HCT116 (cell line): ENCODE results near the gene TNFAIP8L3. TPM values are rescaled to one million over a fixed set of nuclear protein-coding genes. Genes with fewer than 3 reads are reported as not detected.
A peak's percentile ranks its signal among the peaks of the same experiment; 100 is the strongest.

Source experiments
- ATAC-seq: fragments of 200-7000 bp; cut with Tn5 transposase; 2 replicates; pipeline ENCODE4 v1.9.1; 2020; ENCODE audit warnings: mild to moderate bottlenecking, moderate library complexity
- Bru-seq: library from RNA; stranded (reverse); fragments of 400-500 nt; gene quantifications from one replicate; lab custom pipeline; 2021; lab: Mats Ljungman, UMichigan
- BruChase-seq, 2 experiments: library from RNA; stranded (reverse); fragments of 400-500 nt; gene quantifications; one replicate each; lab custom pipeline; 2021; lab: Mats Ljungman, UMichigan
- BruUV-seq: library from RNA; stranded (reverse); fragments of 400-500 nt; replicated peaks from 2 replicates; lab custom pipeline; 2021; lab: Mats Ljungman, UMichigan
- CTCF ChIA-PET: fragments of 300-600 bp; sonication (Branson Sonifier 250); formaldehyde crosslinking; loops from one replicate; lab custom pipeline; 2021; ENCODE audit warnings: antibody characterized with exemption; lab: Charles Lee
- POLR2A ChIA-PET: fragments of 300-600, 350-600 bp; sonication (Branson Sonifier 250); formaldehyde crosslinking; loops from one replicate; lab custom pipeline; 2021; ENCODE audit warnings: antibody characterized with exemption; lab: Charles Lee
- RAD21 ChIA-PET, 2 experiments: fragments of 300-600 bp; sonication (Branson Sonifier 250); formaldehyde crosslinking; loops; one replicate each; lab custom pipeline; 2023; ENCODE audit warnings: low total read pairs in 2 of 2; ENCODE audit not compliant: uncharacterized antibody in 2 of 2, unreplicated experiment in 2 of 2, low non-redundant PET in 1 of 2; lab: Charles Lee
- DNase-seq: peaks from one replicate; pipeline ENCODE4 v3.0.0-alpha.2; 2010; ENCODE audit warnings: low read depth, low spot score
- H2AFZ ChIP-seq: fragments of 200-600 bp; shearing (Covaris generic), sonication (generic); 2 replicates; pipeline ENCODE4 v1.6.1; 2017; ENCODE audit warnings: low read depth, mixed run types, mixed read lengths, antibody characterized with exemption, low read length; ENCODE audit not compliant: poor library complexity, severe bottlenecking
- H3K27ac ChIP-seq: 2 replicates; pipeline ENCODE4 v1.5.1; 2012; ENCODE audit warnings: low read depth, low read length
- H3K27me3 ChIP-seq: fragments of 200-600 bp; sonication (generic); 2 replicates; pipeline ENCODE4 v1.6.1; 2016; ENCODE audit warnings: mixed run types, low read length, mixed read lengths; ENCODE audit not compliant: insufficient read depth
- H3K36me3 ChIP-seq, 2 experiments: fragments of 200-500 bp in 1 of 2; fragments of 200-600 bp in 1 of 2; sonication (Bioruptor generic) in 1 of 2; sonication (generic) in 1 of 2; 2 replicates each; pipeline versions ENCODE4 v1.5.1 to v1.6.1; 2014 to 2016; ENCODE audit warnings: low read length in 2 of 2, inconsistent platforms in 1 of 2, mixed read lengths in 1 of 2, mixed run types in 1 of 2; ENCODE audit not compliant: insufficient read depth in 2 of 2, control insufficient read depth in 1 of 2
- H3K4me1 ChIP-seq, 2 experiments: fragments of 200-600 bp in 1 of 2; sonication (generic) in 1 of 2; 2 replicates each; pipeline versions ENCODE4 v1.5.1 to v1.6.1; 2012 to 2017; ENCODE audit warnings: low read length in 2 of 2, inconsistent platforms in 1 of 2, mild to moderate bottlenecking in 1 of 2, mixed read lengths in 1 of 2, mixed run types in 1 of 2, moderate library complexity in 1 of 2; ENCODE audit not compliant: insufficient read depth in 2 of 2, control insufficient read depth in 1 of 2
- H3K4me2 ChIP-seq: fragments of 200-600 bp; sonication (generic); 2 replicates; pipeline ENCODE4 v1.6.1; 2017; ENCODE audit warnings: mixed run types, low read length, mixed read lengths
- H3K4me3 ChIP-seq, 2 experiments: fragments of 200-600 bp in 1 of 2; sonication (generic) in 1 of 2; replicated peaks in 1 of 2; 2 replicates each; pipeline ENCODE4 v1.5.1; 2011 to 2016; ENCODE audit warnings: low read length in 2 of 2, control low read depth in 1 of 2, low read depth in 1 of 2, mild to moderate bottlenecking in 1 of 2, mixed read lengths in 1 of 2, mixed run types in 1 of 2
- H3K79me2 ChIP-seq: fragments of 200-600 bp; sonication (generic); 2 replicates; pipeline ENCODE4 v1.6.1; 2017; ENCODE audit warnings: mild to moderate bottlenecking, mixed run types, low read length, moderate library complexity, mixed read lengths; ENCODE audit not compliant: insufficient read depth
- H3K9ac ChIP-seq: fragments of 200-600 bp; sonication (generic); 2 replicates; pipeline ENCODE4 v1.6.1; 2016; ENCODE audit warnings: low read length, mixed read lengths
- H3K9me2 ChIP-seq: fragments of 200-600 bp; sonication (generic), shearing (Covaris generic); 2 replicates; pipeline ENCODE4 v1.6.1; 2017; ENCODE audit warnings: mixed run types, mild to moderate bottlenecking, moderate library complexity; ENCODE audit not compliant: insufficient read depth
- H3K9me3 ChIP-seq, 2 experiments: fragments of 200-500 bp in 1 of 2; fragments of 200-600 bp in 1 of 2; sonication (Bioruptor generic) in 1 of 2; sonication (generic) in 1 of 2; 2 replicates each; pipeline ENCODE4 v1.6.1; 2014 to 2017; ENCODE audit warnings: low read length in 2 of 2, mixed read lengths in 2 of 2, inconsistent platforms in 1 of 2, low read depth in 1 of 2, mild to moderate bottlenecking in 1 of 2, mixed run types in 1 of 2, moderate library complexity in 1 of 2; ENCODE audit not compliant: control insufficient read depth in 1 of 2, insufficient read depth in 1 of 2
- H4K20me1 ChIP-seq: fragments of 200-600 bp; sonication (generic), shearing (Covaris generic); 2 replicates; pipeline ENCODE4 v1.6.1; 2017; ENCODE audit warnings: mixed run types, mild to moderate bottlenecking, moderate library complexity; ENCODE audit not compliant: insufficient read depth
- CBX3 ChIP-seq: IDR thresholded peaks from 2 replicates; pipeline ENCODE4 v1.6.1; 2012; ENCODE audit warnings: low read depth
- ELF1 ChIP-seq: IDR thresholded peaks from 2 replicates; pipeline ENCODE4 v1.6.1; 2012; ENCODE audit warnings: low read depth, borderline replicate concordance
- POLR2A ChIP-seq: IDR thresholded peaks from 2 replicates; pipeline ENCODE4 v1.7.0; 2011; ENCODE audit warnings: borderline replicate concordance; ENCODE audit not compliant: insufficient read depth, insufficient read length; ENCODE audit errors: extremely low read depth
- POLR2AphosphoS5 ChIP-seq: IDR thresholded peaks from 2 replicates; pipeline ENCODE4 v1.6.1; 2011; ENCODE audit warnings: mild to moderate bottlenecking, low read depth, low read length, moderate library complexity
- RAD21 ChIP-seq: IDR thresholded peaks from 2 replicates; pipeline ENCODE4 v1.6.1; 2012; ENCODE audit warnings: low read depth, mild to moderate bottlenecking
- SP1 ChIP-seq: IDR thresholded peaks from 2 replicates; pipeline ENCODE4 v1.6.1; 2012; ENCODE audit warnings: low read depth
- YY1 ChIP-seq: IDR thresholded peaks from 2 replicates; pipeline ENCODE4 v1.6.1; 2011; ENCODE audit warnings: low read length, low read depth, moderate library complexity, mild to moderate bottlenecking; ENCODE audit not compliant: insufficient replicate concordance; ENCODE audit errors: extremely low read depth
- ZNF274 ChIP-seq: fragments of 200-500 bp; sonication (Bioruptor generic); IDR thresholded peaks from 2 replicates; pipeline ENCODE4 v1.6.1; 2014; ENCODE audit warnings: mild to moderate bottlenecking, low read depth, low read length, inconsistent platforms
- intact Hi-C: fragments of 100-400 bp; cut with micrococcal nuclease; formaldehyde crosslinking; loops from 2 replicates; pipeline ENCODE4 v1.10.0; 2022
- long read RNA-seq: library from polyadenylated mRNA; unstranded; transcript quantifications from one replicate; pipeline ENCODE4 v2.0.0, GENCODE V29; 2021; ENCODE audit not compliant: unreplicated experiment
- polyA plus RNA-seq: library from polyadenylated mRNA; unstranded; fragments of >200 nt; gene quantifications from 2 replicates; pipeline ENCODE4 v1.2.1, GENCODE V29; 2012; ENCODE audit warnings: missing spikeins
- total RNA-seq: library from RNA; stranded (reverse); gene quantifications from one replicate; pipeline ENCODE4 v1.2.1, GENCODE V29; 2021; ENCODE audit not compliant: unreplicated experiment
- TF ChIP-seq, protein P1 (sequence below): IDR thresholded peaks from 2 replicates; pipeline ENCODE4 v1.6.1; 2012
- TF ChIP-seq, protein P2 (sequence below): IDR thresholded peaks from 2 replicates; pipeline ENCODE4 v1.6.1; 2011; ENCODE audit warnings: mild to moderate bottlenecking, low read length, moderate library complexity; ENCODE audit not compliant: insufficient replicate concordance; ENCODE audit errors: extremely low read depth
- TF ChIP-seq, protein P3 (sequence below), 3 experiments: fragments of 200-600 bp in 1 of 3; sonication (generic) in 1 of 3; IDR thresholded peaks in 2 of 3; conservative IDR thresholded peaks in 1 of 3; 2 replicates each; pipeline ENCODE4 v1.5.1; 2012 to 2017; ENCODE audit warnings: low read depth in 2 of 3, low read length in 2 of 3, antibody characterized with exemption in 1 of 3, borderline replicate concordance in 1 of 3, control low read depth in 1 of 3, mild to moderate bottlenecking in 1 of 3, mixed read lengths in 1 of 3, mixed run types in 1 of 3, moderate library complexity in 1 of 3; ENCODE audit not compliant: insufficient read depth in 1 of 3
- TF ChIP-seq, protein P4 (sequence below): IDR thresholded peaks from 2 replicates; pipeline ENCODE4 v1.6.1; 2012; ENCODE audit warnings: low read depth

The TNFAIP8L3 gene
- total RNA-seq (0.47 TPM), Bru-seq, nascent RNA (percentile 12 among the genes with signal in this experiment), BruChase-seq, experiment 1, labeled RNA remaining after a 6-hour chase (percentile 8 among the genes with signal in this experiment), BruChase-seq, experiment 2, labeled RNA remaining after a 2-hour chase (percentile 11 among the genes with signal in this experiment)
- 0.06 and 0.30 TPM in 2 replicates for polyA plus RNA-seq
- long read RNA-seq, partial matches to known transcripts: 0 of 3 reads
- long read RNA-seq, other reads (novel, unspliced or antisense): 1 of 3 reads

DNA sequence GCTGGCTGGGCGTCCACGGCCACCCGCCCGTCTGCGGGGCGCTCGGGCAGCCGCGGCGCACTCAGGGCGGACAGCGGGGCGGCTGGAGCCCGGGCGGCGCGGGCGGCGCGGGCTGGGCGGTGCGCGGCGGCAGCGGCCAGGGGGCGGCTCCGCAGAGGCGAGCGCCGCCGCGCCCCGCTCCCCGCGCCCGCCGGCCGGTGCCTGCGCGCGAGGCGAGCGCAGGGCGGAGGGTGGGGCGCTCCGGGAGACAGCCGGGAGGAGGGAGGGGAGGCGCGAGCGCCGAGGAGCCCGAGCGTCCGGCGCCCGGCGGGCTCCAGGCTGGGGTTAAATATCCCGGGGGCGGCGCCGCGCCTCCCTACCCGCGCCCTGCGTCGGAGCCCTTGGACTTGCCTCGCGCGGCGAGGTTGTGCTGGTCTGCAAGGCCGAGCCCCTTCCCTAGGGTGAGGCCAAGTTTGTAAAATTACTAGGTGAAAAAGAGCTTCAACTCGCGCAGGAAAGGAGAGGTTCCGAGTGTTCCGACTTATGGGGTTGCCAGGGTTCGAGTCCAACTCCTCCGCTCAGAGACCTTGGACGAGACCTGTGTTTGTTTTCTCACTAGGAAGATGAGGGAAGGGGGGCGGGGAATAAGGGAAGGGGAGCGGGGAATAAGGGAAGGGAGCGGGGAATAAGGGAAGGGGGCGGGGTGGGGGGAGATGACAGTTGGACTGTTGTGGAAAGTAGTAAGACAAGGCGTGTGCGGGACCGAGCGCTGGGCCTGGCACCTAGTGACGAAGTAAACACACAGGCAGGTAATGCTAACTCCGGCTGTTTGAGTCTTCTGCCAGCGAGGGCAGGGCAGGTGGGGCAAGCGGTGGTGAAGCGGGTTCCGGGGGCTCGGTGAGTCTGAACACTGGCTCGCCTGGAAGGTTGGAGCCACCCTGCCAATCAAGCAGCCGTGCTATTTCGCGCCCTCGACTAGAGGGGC lies at the start of gene TNFAIP8L3:
Gene TNFAIP8L3, minus strand, starts transcription at position 301 of the 964 bp plus-strand sequence. CDS start 311 bp downstream, outside the sequence.
- Histone ChIP-seq H3K36me3 (no peaks in the 10 kb centered on the region), H3K9ac (no peak within 1 kb of the TSS), H3K4me3 (peak within 1 kb of the TSS; percentile 31 to 44), H3K9me2 (no peaks in the 10 kb centered on the region), H3K4me2 (peak within 1 kb of the TSS; percentile 69), H4K20me1 (no peaks in the 10 kb centered on the region), H3K4me1 (peaks cover 8 to 21% of the 10 kb centered on the region in 2 experiments), H3K27me3 (no peaks in the 10 kb centered on the region), H3K27ac (no peak within 1 kb of the TSS), H3K9me3 (no peaks in the 10 kb centered on the region), H2AFZ (no peak within 1 kb of the TSS), H3K79me2 (no peaks in the 10 kb centered on the region)
- ChIA-PET POLR2A (no interaction called here), RAD21 (no interaction called here), CTCF (no interaction called here)
- no TSS peak for BruUV-seq
- intact Hi-C loops: no loop called here
- peak; percentile 81 for ATAC-seq
- no peak for TF ChIP-seq CBX3
- no peak for TF ChIP-seq POLR2A
- TF ChIP-seq RAD21: no peak
- TF ChIP-seq, protein P1, sequence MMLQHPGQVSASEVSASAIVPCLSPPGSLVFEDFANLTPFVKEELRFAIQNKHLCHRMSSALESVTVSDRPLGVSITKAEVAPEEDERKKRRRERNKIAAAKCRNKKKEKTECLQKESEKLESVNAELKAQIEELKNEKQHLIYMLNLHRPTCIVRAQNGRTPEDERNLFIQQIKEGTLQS: no peak
- TF ChIP-seq ELF1: no peak
- TF ChIP-seq SP1: no peak
- TF ChIP-seq, protein P2, sequence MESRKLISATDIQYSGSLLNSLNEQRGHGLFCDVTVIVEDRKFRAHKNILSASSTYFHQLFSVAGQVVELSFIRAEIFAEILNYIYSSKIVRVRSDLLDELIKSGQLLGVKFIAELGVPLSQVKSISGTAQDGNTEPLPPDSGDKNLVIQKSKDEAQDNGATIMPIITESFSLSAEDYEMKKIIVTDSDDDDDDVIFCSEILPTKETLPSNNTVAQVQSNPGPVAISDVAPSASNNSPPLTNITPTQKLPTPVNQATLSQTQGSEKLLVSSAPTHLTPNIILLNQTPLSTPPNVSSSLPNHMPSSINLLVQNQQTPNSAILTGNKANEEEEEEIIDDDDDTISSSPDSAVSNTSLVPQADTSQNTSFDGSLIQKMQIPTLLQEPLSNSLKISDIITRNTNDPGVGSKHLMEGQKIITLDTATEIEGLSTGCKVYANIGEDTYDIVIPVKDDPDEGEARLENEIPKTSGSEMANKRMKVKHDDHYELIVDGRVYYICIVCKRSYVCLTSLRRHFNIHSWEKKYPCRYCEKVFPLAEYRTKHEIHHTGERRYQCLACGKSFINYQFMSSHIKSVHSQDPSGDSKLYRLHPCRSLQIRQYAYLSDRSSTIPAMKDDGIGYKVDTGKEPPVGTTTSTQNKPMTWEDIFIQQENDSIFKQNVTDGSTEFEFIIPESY: no peak
- TF ChIP-seq, protein P3, sequence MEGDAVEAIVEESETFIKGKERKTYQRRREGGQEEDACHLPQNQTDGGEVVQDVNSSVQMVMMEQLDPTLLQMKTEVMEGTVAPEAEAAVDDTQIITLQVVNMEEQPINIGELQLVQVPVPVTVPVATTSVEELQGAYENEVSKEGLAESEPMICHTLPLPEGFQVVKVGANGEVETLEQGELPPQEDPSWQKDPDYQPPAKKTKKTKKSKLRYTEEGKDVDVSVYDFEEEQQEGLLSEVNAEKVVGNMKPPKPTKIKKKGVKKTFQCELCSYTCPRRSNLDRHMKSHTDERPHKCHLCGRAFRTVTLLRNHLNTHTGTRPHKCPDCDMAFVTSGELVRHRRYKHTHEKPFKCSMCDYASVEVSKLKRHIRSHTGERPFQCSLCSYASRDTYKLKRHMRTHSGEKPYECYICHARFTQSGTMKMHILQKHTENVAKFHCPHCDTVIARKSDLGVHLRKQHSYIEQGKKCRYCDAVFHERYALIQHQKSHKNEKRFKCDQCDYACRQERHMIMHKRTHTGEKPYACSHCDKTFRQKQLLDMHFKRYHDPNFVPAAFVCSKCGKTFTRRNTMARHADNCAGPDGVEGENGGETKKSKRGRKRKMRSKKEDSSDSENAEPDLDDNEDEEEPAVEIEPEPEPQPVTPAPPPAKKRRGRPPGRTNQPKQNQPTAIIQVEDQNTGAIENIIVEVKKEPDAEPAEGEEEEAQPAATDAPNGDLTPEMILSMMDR (IDR thresholded peaks at IDR 0.05 in 2 of 3, conservative IDR thresholded peaks at IDR 0.05 in 1 of 3; ENCODE audit: borderline replicate concordance in 1 of 3, insufficient read depth in 1 of 3, low read depth in 2 of 3, low read length in 2 of 3): no peak
- TF ChIP-seq, protein P4, sequence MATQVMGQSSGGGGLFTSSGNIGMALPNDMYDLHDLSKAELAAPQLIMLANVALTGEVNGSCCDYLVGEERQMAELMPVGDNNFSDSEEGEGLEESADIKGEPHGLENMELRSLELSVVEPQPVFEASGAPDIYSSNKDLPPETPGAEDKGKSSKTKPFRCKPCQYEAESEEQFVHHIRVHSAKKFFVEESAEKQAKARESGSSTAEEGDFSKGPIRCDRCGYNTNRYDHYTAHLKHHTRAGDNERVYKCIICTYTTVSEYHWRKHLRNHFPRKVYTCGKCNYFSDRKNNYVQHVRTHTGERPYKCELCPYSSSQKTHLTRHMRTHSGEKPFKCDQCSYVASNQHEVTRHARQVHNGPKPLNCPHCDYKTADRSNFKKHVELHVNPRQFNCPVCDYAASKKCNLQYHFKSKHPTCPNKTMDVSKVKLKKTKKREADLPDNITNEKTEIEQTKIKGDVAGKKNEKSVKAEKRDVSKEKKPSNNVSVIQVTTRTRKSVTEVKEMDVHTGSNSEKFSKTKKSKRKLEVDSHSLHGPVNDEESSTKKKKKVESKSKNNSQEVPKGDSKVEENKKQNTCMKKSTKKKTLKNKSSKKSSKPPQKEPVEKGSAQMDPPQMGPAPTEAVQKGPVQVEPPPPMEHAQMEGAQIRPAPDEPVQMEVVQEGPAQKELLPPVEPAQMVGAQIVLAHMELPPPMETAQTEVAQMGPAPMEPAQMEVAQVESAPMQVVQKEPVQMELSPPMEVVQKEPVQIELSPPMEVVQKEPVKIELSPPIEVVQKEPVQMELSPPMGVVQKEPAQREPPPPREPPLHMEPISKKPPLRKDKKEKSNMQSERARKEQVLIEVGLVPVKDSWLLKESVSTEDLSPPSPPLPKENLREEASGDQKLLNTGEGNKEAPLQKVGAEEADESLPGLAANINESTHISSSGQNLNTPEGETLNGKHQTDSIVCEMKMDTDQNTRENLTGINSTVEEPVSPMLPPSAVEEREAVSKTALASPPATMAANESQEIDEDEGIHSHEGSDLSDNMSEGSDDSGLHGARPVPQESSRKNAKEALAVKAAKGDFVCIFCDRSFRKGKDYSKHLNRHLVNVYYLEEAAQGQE: no peak
- no peak for TF ChIP-seq YY1
- TF ChIP-seq POLR2AphosphoS5: no peak
- no peak for TF ChIP-seq ZNF274
- DNase-seq: no peak
